HFF-Myc (cell line): Measurements from ENCODE around the gene ENAH.

ENCODE experiments used
- DNase-seq: peaks from one replicate; pipeline ENCODE4 v3.0.0-alpha.2; 2011; ENCODE audit warnings: low read depth; ENCODE audit errors: extremely low read depth
- H3K4me3 ChIP-seq: replicated peaks from 2 replicates; pipeline ENCODE4 v1.5.1; 2011; ENCODE audit warnings: low read depth, mild to moderate bottlenecking, control low read depth, low read length
- TF ChIP-seq, protein P1 (sequence below): IDR thresholded peaks from 2 replicates; pipeline ENCODE4 v1.5.1; 2012; ENCODE audit warnings: mild to moderate bottlenecking, low read depth, low read length, control low read depth; ENCODE audit errors: missing control alignments

The ENAH gene

DNA sequence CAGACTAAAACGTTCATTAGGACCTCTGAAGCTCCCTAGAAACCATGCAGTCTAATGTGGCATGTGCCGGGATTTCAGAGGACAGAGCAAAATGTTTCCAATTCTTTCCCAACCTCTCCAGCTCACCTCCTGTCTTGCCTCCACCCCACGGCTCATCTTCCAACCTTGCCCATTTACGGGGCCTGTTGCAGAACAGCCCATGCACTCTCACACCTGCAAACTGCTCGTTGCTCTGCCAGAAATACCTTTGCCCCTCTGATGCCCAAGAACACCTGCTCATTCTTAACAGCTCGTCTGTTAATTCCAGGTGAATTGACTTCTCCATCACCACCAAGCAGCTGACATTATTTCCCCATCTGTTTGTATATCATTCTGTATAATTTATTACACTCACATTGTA, 171.2 kb downstream of the ENAH start:
- no peak for DNase-seq
- no peak overlapping the region for H3K4me3 ChIP-seq
- TF ChIP-seq, protein P1, sequence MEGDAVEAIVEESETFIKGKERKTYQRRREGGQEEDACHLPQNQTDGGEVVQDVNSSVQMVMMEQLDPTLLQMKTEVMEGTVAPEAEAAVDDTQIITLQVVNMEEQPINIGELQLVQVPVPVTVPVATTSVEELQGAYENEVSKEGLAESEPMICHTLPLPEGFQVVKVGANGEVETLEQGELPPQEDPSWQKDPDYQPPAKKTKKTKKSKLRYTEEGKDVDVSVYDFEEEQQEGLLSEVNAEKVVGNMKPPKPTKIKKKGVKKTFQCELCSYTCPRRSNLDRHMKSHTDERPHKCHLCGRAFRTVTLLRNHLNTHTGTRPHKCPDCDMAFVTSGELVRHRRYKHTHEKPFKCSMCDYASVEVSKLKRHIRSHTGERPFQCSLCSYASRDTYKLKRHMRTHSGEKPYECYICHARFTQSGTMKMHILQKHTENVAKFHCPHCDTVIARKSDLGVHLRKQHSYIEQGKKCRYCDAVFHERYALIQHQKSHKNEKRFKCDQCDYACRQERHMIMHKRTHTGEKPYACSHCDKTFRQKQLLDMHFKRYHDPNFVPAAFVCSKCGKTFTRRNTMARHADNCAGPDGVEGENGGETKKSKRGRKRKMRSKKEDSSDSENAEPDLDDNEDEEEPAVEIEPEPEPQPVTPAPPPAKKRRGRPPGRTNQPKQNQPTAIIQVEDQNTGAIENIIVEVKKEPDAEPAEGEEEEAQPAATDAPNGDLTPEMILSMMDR: no peak

DNA sequence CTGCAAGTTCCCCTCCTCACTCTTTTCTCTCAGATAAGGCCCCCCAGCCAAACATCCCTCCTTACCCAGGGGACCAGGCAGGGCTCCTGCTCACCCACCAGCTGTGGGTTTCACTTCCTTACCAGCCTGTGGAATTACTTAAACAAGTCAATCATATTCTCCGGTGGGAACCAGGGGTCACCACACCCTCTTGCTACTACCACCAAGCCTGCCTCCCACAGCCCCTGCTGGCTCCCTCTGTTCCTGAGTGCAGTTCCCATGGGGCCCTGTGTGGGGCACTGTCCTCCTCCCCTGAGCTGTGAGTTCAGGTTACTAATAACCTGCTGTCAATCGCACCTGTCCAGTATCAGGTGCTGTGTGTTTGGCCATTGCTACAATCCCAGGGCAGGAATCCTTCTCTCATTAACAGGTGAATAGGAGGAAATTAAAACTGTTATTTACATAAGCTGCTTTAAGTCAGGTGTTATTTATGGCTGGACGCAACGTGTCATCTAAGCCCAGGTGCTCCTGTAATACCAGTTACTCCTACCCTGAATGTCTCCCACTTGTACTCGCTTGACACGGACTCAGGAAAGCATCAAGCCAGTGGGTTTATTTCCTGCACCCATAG, 172.0 kb downstream of the ENAH start:
- TF ChIP-seq, protein P1: peak; percentile 83
- DNase-seq: no peak
- H3K4me3 ChIP-seq: no peak overlapping the region

DNA sequence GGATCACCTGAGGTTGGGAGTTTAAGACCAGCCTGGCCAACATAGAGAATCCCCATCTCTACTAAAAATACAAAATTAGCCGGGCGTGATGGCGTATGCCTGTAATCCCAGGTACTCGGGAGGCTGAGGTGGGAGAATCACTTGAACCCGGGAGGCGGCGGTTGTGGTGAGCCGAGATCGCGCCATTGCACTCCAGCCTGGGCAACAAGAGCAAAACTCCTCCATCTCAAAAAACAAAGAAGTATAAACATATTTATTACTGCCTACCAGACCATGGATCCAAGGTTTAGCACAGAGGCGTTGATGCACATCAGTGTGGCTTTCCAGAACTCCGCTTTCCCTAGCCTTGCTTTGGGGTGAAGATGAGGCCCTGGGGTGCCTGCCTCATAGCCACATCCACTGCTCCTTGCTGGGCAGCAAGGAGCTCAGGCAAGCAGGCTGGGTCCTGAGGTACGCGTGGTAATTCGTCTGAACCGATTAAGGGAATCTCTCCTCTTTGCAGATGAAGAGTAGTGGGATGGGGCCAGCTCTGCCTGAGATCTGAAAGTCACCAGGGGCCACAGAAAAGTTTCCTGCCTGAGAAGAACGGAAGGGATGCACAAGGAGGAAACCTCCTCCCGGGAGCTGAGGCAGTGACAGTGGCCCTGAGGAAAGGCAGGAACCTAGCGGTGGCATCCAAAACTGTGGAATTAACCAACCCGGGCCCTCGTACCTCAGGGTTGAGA, 172.8 kb downstream of the ENAH start:
- no peak overlapping the region for H3K4me3 ChIP-seq
- TF ChIP-seq, protein P1: no peak
- no peak for DNase-seq

DNA sequence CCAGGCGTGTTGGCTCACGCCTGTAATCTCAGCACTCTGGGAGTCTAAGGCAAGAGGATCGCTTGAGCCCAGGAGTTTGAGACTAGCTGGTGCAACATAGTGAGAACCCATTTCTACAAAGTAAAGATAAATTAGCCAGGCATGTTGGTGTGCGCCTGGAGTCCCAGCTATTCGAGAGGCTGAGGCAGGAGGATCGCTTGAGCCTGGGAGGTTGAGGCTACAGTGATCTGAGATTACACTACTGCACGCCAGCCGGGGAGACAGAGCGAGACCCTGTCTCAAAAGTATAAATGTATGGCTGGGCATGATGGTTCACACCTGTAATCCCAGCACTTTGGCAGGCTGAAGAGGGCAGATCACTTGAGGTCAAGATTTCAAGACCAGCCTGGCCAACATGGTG, 173.6 kb downstream of the ENAH start:
- no peak overlapping the region for H3K4me3 ChIP-seq
- no peak for DNase-seq
- TF ChIP-seq, protein P1: no peak

DNA sequence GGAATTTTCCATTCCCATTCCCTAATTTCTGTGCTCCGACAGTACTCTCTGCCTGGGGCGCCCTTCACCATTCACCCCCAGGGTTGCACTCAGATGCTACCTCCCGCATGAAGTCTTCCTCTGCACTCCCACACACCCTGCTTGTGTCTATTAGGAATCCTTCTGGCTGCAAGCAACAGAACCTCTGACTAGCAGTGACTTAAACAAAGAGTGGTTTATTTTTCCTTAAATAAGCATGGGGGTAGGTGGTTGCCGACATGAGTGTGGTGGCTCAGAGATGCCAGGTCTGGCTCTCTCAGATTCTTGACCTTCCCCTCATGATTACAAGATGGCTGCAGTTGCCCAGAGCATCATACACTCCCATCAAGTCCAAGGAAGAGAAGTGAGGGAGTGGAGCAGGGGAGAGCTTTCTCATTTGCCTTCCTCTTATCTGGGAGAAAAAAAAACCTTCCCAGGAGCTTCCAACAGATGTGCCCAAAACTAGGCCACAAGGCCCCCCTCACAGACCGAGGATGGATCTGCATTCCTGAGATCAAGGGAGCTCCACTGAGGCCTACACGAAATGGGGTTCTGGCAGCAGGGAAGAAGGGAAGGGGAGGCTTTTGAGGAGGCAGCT, 175.5 kb downstream of the ENAH start:
- no peak overlapping the region for H3K4me3 ChIP-seq
- TF ChIP-seq, protein P1: no peak
- DNase-seq: no peak

DNA sequence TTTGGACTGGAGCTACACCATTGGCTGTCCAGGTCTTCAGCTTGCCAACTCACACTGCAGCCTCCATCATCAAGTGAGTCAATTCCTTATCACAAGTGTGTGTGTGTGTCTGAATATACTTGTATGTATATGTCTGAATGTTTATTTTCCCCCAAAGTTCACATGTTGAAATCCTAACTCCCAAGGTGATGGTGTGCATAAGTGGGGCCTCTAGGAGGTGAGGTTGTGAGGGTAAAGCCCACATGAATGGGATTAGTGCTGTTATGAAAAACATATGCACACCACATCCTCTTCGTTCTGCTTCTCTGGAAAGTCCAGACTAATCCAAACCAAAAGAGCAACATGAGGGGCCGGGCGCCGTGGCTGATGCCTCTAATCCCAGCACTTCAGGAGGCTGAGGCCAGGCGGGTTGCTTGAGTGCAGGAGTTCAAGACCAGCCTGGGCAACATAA, 176.4 kb downstream of the ENAH start:
- TF ChIP-seq, protein P1: no peak
- peak; percentile 59 for DNase-seq
- no peak overlapping the region for H3K4me3 ChIP-seq
